Stimulated activated CD8-positive, alpha-beta memory T cell treated with anti-CD3 and anti-CD28 coated beads, Interleukin-2, amount 100 ng/mL, for 48 hours (primary cell): ENCODE data around the gene ANXA6.
"Not testable (repeated sequence)": the region's sequence is repeated elsewhere in the genome, so short reads cannot be mapped to it uniquely, and the experiment has no call there.

Experiments
- DNase-seq, 2 donors: peaks; one replicate each; pipeline ENCODE4 v3.0.0-alpha.2; 2020; ENCODE audit warnings: low read depth in 2 of 2

ANXA6 gene

DNA sequence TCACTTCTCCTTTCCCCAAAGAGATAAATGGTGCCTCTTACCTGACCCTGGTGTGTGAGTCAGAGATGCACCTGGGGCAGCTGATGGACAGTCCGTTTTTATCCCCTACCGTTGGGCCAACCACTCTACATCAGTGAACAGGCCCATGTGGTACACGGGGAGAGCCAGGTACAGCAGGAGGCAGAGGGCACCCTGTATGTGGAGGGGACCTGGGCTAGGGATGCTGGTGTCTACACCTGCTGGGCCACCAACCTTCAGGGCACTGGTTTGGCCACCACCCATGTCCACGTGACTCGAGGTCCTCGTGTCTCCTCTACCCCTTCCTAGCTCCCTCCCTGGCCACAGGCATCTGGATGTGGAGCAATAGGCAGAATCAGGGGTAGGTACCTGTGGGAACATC, 22.7 kb upstream of the ANXA6 start:
- no peak for DNase-seq

DNA sequence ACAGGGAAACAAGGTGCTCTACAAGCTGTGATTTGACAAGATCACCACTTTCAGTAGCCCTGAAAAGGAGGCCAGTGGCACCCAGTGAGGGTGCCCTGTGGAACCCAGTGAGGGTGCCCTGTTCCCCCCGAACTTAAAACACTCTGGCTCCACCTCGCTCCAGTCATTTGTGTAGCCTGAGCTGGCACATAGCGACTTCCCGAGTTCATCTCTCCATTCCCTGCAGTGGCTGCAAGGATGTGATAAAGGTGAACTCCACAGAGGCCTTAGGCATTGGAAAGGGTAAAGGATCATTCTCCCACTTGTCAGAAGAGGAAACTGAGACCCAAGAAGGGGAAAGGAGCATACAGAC, 21.9 kb upstream of the ANXA6 start:
- DNase-seq, result no peak

DNA sequence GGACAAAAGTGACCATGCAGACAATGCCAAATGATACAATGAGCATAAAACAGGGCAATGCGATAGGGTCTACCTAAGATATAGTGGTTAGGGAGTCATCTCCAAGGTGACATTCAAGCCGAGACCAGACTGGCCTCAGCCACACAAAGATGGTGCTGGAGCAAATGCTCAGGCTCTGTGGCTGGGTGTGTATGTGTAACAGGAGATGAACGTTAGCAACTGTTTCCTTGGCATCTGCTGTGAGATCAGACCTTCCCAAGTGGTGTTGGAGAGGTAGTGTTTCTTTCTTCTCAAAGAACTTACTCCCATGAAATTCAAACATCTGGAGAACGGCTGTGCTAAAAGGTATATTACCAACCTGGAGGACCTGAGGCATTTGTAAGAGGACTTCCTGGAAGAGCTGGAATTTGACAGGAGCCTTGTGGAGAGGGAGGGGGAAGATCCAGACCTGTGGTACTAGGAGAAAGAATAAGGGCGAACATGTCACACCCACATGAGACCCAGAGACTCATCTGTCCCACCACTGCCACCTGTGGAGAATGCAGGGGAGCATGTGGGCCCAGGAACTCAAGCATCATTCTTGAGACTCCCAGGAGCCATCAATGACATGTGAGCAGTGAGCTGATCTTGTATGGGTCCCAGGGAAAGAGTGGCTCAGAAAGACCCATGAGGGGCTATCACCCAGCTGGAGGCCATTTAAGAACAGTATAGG, 21.4 kb upstream of the ANXA6 start:
- no peak for DNase-seq

DNA sequence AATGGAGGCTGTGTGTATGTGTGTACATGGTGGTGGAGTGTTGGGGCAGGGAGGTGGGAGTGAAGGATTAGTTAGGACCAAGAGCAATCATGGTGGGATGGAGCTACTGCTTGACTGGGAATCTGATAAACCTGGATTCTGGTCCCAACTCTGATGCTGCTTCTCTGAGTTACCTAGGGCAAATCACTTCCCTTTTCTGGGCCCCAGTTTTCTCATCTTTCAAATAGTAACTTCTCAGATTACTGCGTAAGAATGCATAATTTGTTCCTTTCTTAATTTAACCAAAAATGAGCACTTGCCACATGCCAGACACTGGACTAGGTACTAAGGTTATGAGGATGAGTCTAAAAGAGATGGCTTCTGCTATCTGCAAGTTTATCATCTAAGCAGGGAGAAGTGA, 20.8 kb upstream of the ANXA6 start:
- no peak for DNase-seq

DNA sequence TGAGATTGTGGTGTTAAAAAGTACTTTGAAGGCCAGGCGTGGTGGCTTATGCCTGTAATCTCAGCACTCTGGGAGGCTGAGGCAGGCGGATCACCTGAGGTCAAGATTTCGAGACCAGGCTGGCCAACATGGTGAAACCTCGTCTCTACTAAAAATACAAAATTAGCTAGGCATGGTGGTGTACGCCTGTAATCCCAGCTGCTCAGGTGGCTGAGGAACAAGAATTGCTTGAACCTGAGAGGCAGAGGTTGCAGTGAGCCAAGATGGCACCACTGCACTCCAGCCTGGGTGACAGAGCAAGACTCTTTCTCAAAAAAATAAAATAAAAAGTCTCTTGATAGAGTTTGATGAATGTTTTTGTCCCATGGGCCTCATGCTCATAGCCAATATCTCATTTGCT, 18.7 kb upstream of the ANXA6 start:
- not testable (repeated sequence) for DNase-seq

DNA sequence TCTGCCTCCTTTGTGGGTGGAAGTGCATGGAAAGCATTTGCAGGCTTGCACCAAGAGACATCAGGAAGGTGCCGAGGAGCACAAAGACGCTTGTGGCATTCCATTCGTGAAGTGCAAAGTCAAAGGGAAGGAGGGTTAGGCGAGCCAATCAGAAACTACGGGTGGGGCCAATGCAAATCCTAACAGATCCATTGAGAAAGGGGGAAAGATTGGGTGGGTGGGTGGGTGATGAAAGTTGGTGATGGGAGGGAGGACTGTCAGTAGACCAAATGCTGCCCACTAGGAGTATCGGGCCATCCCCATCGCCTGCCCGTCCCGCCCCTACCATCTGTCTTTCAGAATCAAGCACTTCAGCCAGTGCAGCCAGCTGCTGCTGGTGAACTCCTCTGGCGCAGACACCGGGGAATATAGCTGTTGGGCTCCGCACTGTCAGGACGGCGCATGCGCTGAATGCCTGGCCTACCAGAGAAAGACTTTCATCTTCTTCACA, 17.1 kb upstream of the ANXA6 start:
- no peak for DNase-seq

DNA sequence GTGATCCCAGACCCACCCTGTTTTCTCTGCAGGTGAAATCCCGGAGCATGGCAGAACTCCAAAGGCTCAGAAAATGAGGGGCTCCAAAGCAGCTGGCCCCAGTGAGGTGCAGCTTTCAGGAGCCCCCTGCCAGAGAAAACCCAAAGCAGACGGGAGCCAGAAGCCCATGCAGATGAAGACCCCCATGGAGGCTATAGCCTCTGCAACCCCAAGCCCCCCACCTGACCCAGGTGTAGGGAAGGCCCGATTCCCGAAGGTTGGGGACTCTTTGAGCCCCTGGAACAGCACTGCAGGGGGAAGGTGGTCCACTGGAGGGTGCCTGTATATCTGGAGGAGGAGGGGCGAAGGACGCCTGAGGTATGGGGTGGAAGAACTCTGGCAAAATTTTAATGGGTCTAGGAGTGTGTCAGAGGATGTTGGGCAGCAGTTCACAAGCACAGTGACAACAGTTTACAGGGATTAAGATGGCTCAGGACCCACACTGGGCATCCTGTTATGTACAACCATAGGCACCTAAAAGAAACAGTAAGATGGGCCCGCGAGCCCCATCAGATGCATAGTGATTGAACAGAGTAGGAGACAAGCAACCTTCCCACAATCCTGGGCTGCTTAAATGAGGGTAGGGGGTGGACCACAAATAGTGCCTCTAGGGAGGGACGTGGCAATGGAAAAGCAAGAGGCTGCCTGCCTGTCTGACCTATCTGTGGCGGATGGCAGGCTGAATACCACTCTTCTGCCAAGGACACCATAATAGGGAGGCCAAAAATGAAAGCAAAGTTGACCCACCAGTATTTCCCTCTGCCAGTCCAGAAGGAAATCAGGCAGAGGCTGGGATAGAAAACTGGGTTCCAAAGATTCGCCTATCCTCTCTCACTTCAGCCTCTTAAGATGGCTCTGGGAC, 16.4 kb upstream of the ANXA6 start:
- DNase-seq, result no peak

DNA sequence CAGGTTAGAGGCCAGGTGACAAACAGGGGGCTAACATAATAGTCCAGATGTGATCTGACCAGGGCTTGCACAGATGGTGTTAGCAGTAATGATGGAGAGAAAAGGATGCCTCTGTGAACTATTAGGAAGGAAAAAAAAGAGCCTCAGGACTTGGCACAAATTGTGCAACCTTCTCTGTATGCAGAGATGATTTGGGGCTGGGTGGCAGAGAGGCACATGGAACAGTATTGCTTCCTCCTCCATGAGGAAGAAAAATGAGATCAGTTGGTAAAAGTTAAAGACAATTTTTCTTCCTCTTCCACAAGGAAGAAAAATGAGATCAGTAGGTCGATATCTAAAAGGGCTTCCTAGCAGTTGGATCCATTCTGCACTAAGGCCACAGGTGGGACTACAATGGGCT, 13.9 kb upstream of the ANXA6 start:
- DNase-seq, result no peak

DNA sequence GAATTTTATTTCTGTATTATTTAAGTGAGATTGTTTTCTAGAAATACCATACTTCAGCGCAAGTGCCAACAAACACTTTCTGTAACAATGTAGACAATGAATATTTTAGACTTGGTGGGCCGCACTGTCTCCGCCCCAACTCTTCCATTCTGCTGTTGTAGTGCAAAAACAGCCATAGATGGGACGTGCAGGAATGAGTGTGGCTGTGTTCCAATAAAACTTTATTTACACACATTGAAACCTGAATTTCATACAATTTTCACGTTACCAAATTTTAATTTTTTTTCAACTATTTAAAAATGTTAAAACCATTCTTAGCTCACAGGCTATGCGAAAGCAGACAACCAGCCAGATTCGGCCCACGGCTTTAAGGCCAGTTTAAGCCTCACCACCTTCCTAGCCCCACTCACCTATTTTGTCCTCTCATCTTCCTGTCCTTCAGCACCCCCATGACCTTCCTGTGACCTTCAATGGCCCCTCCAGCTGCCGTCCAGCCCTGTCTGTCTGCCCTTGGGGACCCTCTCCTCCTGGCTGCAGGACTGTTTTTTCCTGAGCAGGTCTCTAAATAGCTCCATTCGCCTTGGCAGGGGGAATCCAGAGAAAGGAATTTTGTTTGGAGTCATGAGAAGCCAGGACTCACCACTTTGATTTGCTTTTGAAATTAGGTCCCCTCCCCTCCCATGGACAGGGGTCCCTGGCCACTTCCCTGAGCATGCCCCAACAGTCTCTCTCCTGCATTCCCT, 11.2 kb upstream of the ANXA6 start:
- DNase-seq, result no peak

DNA sequence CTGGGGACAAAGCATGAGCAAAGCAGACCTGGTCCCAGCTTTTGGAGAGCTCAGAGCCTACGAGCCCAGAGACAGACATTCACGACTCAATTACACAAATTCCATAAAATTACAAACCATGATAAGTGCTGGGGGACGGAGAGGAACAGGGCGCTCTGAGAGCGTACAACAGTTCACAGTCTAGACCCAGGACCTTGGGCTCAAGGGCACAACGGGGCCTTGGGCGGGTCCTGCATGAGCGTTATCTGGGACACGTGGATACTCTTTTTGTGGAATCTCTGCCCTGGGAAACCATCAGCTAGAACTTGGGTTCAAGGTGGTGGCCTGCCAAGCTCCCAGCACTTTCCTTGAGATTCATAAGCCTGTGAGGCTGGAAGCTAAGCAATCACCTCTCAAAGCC, 9.4 kb upstream of the ANXA6 start:
- no peak for DNase-seq

DNA sequence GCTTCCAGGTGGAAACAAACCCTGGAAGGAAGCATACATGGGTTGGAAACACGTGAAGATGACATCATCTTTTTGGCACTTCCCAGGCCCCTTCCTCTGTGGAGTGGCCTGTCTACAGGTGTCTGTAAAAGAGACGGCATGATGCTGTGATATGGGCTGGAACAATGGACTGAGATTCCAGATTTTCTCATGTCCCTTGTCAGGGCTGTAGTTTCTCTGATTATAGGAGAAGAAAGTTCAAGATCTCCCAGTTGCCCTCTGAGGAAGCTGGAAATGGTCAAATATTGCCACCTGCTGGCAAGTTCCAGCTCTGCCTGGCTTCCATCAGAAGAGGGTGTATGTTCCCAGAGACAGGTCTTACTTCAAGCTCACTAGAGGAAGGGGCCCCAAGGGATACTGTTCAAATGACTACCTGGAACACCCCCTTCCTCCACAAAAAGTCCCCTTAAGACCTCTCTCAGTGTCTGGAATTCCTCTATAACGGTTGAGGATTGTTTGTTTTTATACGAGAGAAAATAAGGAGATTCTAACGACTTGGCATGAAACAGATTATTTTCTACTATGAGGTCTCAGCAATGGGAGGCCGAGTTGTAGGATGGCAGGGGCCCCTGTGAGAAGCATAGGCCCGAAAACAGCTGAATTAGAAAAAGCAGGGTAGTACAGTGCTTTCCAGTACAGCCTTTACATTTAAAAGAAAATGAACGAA, 7.3 kb upstream of the ANXA6 start:
- DNase-seq, result peak in 1 of 2 donors; percentile 74

DNA sequence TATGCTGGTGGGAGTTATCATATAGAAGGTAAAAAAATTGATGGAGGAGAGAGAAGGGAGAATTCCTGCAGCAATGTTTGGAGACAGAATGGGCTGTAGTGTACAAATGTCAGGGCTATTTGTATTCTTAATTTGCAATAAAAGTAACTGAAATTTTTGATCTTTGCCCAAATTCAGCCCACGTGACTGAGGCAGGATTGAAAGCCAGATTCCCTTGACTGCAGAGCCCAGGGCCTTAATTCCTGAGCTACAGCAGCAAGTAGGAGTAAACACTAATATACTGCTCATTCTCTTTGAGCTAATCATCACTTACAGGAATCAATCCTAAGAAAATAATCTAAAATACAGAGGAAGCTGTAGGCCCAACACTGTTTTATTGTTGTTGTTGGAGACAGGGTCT, 5.2 kb upstream of the ANXA6 start:
- no peak for DNase-seq

DNA sequence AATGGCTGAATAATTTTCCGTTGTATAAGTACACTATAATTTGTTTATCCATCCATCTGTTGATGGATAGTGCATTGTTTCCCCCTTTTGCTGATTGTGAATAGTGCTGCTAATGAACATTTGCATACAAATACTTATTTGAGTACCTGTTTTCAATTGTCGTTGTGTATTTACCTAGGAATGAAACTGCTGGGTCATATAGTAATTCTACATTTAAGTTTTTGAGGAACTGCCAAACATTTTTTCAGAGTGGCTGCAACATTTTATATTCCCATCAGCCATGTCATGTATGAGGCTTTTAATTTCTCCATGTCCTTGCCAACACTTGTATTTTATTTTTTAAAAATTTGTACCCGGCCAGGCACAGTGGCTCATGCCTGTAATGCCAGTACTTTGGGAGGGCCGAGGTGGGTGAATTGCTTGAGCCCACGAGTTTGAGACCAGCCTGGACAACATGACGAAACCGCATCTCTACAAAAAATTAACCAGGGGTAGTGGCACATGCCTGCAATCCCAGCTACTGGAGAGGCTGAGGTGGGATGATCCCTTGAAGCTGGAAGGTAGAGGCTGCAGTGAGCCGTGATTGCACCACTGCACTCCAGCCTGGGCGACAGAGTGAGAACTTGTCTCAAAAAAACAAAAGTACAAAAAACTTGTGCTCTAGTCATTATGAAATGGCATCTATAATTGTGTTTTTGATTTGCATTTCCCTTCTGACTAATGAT, 2.2 kb upstream of the ANXA6 start:
- no peak for DNase-seq

DNA sequence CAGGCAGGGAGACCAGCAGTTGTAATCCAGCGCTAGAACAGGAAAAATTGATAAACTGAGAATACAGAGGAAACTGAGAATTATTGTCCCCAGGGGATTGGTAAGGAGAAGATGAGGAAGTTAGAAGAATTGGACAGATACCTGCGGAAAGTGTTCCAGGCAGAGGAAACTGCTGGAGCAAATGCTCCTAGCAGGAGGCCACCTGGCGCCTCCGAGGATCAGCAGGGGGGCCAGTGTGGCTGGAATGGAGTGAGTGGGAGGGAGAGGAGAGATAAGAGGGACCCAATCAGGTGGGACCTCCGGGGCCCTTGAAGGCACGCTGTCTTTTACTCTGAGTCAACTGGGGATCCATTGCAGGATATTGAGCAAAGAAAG, 695 bp upstream of the ANXA6 start:
- no peak for DNase-seq

DNA sequence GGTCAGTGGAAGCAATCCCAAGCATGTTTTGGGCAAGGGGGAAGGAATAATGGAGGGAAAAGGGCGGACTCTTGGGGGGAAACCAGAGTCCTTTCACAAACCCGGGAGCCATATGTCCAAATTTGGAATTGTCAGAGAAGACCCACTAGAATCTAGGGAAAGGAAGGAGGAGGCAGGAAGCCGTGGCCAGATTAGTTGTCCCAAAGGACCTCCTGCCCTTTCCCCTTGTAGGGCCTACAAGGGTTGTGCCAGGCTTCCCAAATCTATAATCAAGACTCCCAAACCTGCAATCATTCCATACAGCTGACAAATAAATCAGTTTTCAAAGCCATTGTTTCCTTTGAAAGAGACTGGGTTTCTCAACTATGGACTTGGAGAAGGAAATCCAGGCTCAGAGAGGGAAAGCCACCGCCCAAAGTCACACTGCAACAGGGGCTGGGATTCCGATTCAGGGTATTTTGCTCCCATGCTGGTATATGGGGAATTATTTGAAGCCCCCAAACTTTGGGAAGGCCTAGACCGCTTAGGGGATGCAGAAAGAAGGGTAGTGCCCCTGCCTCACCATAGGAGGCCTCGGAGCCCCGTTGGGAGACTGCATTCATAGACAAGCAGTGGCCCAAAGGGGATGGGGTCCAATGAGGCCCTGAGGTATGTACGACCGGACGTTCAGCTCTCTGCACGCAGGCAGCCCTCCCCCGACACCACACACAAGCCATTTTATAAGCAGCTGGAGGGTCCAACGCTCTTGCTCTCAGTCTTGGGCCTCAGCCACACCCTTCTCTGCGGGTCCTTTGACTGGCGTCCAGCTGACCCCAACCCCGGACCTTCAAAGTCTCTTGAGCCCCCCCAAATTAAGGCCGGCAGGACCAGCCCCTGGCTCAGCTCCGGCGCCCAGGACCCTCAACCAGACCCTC, 815 bp downstream of the ANXA6 start:
- no peak for DNase-seq

DNA sequence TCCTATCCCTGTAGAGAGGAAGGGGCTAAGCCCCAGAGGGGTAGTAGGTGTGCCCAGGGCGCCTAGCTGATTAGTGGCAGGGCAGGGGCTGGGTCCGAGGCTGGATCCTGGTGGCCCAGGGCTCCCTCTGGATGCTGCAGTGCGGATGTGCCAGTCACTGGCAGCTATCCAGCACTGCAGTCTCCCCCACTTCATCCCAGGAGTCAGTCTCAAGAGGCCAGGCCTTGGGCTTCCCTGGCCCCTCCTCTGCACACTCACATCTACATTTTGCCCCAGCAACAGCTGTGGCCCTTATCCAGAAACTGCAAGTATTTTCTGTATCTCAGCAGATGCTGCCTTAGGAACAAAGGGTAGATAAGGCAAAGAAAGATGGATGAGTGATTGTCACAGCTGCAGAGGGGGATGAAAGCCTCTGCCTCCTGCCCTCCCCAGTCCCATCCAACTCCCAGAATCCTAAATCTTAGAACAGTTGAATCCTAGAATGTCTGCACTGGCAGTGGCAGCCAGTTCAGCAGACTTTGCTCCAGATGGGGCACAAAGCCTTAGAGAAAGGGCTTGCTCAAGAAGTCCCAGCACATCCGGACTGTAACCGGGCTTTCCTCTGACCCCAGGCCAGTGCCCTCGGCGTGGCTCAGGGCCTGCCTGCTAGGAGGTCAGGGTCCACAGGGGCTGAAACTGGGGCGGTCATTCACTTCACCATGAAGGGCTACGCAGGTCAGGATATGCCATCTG, 1.6 kb downstream of the ANXA6 start:
- DNase-seq, result no peak

DNA sequence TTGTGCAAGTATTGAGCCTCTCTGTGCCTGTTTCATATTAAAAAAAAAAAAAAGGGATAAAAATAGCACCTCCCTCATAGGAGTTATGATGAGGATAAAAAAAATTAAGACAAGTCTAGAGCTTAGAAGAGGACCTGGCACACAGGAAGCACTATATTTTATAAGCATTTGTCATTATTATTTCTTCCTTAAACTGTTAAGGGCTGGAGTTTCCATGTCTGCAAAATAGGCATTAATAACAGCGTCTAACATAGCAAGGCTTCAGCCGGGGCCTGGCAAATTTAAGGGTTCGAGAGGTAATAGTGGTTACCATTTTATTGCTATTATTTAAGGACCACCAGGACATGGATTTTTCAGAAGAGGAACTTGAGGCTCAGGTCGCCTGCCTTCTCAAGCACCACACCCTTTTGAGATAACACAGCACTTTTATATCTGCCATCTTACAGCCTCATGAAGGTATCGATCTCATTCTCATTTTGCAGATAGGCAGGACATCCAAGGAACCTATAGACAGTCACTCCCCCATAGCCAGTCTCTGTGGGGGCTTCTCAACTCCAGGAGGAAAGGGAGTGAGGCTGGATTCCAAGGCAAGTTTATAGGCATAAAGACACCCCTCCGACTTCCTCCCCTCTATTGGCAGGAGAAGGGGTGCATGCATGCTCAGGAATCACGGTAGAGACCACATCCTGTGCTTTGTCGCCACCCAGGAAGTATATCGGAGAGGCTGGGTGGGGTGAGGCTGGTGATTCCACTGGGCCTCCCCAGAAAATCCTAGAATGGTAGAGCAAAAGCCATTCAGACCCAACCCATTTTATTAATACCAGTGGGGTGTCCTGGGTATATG, 2.4 kb downstream of the ANXA6 start:
- peak in 1 of 2 donors; percentile 43 for DNase-seq

DNA sequence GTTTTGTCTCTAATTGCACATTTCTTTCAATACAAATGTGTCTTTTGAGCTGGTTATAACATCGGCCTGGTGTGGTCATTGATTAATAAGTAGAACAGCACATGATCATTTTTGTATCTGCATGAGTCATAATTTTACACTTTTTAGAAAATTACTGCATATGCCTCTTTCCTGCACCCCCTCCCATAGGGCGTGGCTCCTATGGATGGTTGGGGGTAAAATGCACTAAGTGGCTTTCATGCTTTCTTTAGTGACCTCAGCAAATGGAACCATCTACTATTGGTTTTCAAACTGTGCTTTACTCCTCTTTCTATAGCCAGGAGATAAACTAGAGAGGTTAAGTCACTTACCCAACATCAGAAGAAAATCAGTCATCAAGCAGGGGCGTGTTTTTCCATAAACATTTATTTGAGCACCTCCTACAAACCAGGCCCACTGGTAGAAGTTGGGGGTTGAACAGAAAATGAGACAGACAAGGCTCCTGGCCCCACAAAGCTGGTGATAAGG, 3.8 kb downstream of the ANXA6 start:
- DNase-seq, result peak; percentile 47 to 50
